ACC112 (cell line): Measurements from ENCODE around the gene ME3.

Experiments
- H2AFZ ChIP-seq: fragments of 200-600 bp; sonication (generic); one replicate; pipeline ENCODE4 v1.6.0; 2017; ENCODE audit warnings: antibody characterized with exemption, low read length; ENCODE audit not compliant: unreplicated experiment
- H3K27ac ChIP-seq: fragments of 200-600 bp; sonication (generic); 2 replicates; pipeline ENCODE4 v1.5.1; 2014; ENCODE audit warnings: low read depth, mild to moderate bottlenecking, antibody characterized with exemption, low read length, moderate library complexity
- H3K27me3 ChIP-seq: fragments of 200-600 bp; sonication (generic); 2 replicates; pipeline ENCODE4 v1.6.1; 2014; ENCODE audit warnings: mild to moderate bottlenecking, antibody characterized with exemption, low read length, moderate library complexity, mixed read lengths; ENCODE audit not compliant: insufficient read depth
- H3K36me3 ChIP-seq: fragments of 200-600 bp; sonication (generic); 2 replicates; pipeline ENCODE4 v1.6.1; 2016; ENCODE audit warnings: mild to moderate bottlenecking, antibody characterized with exemption, low read length, moderate library complexity, mixed read lengths; ENCODE audit not compliant: insufficient read depth
- H3K4me1 ChIP-seq: fragments of 200-600 bp; sonication (generic); one replicate; pipeline ENCODE4 v1.6.1; 2016; ENCODE audit warnings: low read length, mixed read lengths; ENCODE audit not compliant: insufficient read depth, unreplicated experiment, control insufficient read depth
- H3K4me3 ChIP-seq: fragments of 200-600 bp; sonication (generic); 2 replicates; pipeline ENCODE4 v1.5.1; 2014; ENCODE audit warnings: mild to moderate bottlenecking, low read depth, low read length
- H3K79me2 ChIP-seq: fragments of 200-600 bp; sonication (generic); one replicate; pipeline ENCODE4 v1.6.0; 2016; ENCODE audit warnings: low read length; ENCODE audit not compliant: control insufficient read depth, unreplicated experiment, insufficient read depth

Gene ME3

DNA sequence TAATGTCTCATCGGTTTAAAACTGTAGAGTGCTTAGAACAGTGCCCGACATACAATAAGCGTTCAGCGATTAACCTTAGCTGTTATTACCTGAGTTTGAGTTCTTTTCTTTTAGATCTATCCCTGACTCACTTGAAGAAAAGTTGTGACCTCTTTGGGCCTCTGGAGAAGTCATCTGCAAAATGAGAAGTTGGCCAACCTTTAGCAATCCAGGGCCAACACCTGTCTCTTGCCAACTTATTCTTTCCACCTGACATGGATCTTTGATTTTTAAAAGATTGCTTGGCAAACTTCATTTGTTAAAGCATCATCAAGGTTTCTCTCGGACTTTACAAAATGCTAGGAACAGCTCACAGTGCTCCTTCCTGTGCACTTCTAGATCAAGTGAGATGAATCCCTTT lies 208.5 kb downstream of the ME3 start:
- Histone ChIP-seq H2AFZ (no peak overlapping the region), H3K27me3 (no peaks in the 10 kb centered on the region), H3K36me3 (peaks cover 4% of the 10 kb centered on the region; the same call in 1 of the 2 replicates), H3K4me3 (no peak overlapping the region), H3K4me1 (peaks cover 21% of the 10 kb centered on the region), H3K79me2 (no peaks in the 10 kb centered on the region), H3K27ac (no peak overlapping the region)

GRCh38 chr11:86463120-86463519 lies 209.3 kb downstream of the ME3 start:
- H3K36me3 ChIP-seq: peaks cover 4% of the 10 kb centered on the region; the same call in 1 of the 2 replicates
- H3K4me1 ChIP-seq: peaks cover 29% of the 10 kb centered on the region

GRCh38 chr11:86461892-86462291 lies 210.5 kb downstream of the ME3 start:
- Histone ChIP-seq H3K27me3 (no peaks in the 10 kb centered on the region), H3K4me3 (no peak overlapping the region), H3K4me1 (peaks cover 30% of the 10 kb centered on the region), H3K36me3 (peaks cover 4% of the 10 kb centered on the region; the same call in 1 of the 2 replicates), H3K27ac (no peak overlapping the region), H2AFZ (no peak overlapping the region), H3K79me2 (no peaks in the 10 kb centered on the region)

More at GRCh38 chr11:86463120-86463519, 209.3 kb downstream of the ME3 start:
- Histone ChIP-seq H3K27me3 (no peaks in the 10 kb centered on the region), H2AFZ (no peak overlapping the region), H3K27ac (no peak overlapping the region), H3K79me2 (no peaks in the 10 kb centered on the region), H3K4me3 (no peak overlapping the region)

DNA sequence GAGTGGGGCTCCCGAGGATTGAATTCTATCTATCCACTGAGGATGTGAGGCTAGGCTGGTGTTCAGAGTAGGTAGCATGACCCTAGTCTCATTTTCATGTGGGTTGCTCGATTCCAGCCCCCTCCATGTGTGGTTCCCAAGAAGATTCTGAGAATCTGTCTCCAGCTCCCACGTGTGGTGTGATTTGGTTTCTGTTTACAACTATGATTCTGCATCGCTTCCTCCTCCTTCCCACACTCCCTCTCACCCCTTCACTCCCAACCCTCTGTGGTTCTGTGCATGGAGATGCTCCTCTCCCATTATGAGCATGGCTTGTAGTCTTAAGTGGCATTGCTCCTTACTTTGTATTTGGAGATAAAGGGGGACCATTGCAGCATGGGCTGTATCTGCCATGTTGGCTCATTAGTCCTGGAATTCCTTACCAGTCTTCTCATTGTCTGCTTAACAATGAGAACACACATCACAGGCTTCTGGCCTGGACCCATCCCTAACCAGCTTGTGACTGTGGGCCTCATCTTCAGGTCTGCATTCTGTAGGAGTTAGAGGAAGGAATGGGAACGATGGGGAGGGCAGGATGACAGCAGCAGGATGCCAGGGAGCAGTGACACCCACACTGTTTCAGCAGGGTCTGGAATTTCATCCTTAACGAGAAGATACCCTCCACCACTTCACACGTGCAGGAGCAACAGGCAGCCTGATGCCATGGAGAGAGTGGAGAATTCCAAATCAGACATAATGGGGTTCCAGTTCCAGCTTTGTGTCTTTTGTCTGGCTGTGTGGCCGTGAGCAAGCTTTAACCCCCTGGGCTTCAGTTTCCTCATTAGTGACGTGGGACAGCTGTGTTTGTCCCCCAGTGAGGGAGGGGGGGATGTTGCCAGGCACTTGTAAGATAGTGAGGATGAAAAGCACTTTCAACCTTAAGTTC lies 211.7 kb downstream of the ME3 start:
- H3K36me3 ChIP-seq: peaks cover 4% of the 10 kb centered on the region; the same call in 1 of the 2 replicates
- no peak overlapping the region for H3K4me3 ChIP-seq
- H3K27me3 ChIP-seq: no peaks in the 10 kb centered on the region
- H3K79me2 ChIP-seq: no peaks in the 10 kb centered on the region
- no peak overlapping the region for H2AFZ ChIP-seq
- H3K4me1 ChIP-seq: peaks cover 40% of the 10 kb centered on the region
- peak overlapping the region; percentile 80 for H3K27ac ChIP-seq

GRCh38 chr11:86459682-86460460 lies 212.5 kb downstream of the ME3 start:
- H3K27ac ChIP-seq: peak overlapping the region; percentile 80

DNA sequence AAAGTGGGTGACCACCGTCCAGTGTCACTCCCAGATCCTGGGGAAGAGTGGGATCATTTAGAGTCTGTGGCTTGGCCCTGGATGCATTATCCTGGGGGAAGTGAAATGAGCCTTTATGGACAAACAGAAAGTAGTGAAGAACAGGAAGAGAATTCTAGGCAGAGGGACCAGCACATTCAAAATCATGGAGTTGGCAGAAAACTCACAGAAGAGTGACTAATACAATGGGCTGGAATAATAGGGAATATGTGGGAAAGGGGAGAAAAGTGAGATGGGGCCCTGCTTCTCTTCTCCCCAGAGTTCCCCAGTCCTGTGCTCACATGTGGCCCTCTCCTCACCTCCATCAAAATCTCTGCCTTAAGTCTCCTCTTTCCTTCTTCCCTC lies 213.4 kb downstream of the ME3 start:
- Histone ChIP-seq H3K79me2 (no peaks in the 10 kb centered on the region), H3K27me3 (no peaks in the 10 kb centered on the region), H3K4me3 (no peak overlapping the region), H3K36me3 (no peaks in the 10 kb centered on the region), H2AFZ (no peak overlapping the region), H3K4me1 (peaks cover 43% of the 10 kb centered on the region), H3K27ac (peak overlapping the region; percentile 80)

More at GRCh38 chr11:86459682-86460460, 212.5 kb downstream of the ME3 start:
- H3K79me2 ChIP-seq: no peaks in the 10 kb centered on the region
- peaks cover 4% of the 10 kb centered on the region; the same call in 1 of the 2 replicates for H3K36me3 ChIP-seq
- peaks cover 40% of the 10 kb centered on the region for H3K4me1 ChIP-seq
- H3K4me3 ChIP-seq: no peak overlapping the region
- no peak overlapping the region for H2AFZ ChIP-seq
- H3K27me3 ChIP-seq: no peaks in the 10 kb centered on the region

DNA sequence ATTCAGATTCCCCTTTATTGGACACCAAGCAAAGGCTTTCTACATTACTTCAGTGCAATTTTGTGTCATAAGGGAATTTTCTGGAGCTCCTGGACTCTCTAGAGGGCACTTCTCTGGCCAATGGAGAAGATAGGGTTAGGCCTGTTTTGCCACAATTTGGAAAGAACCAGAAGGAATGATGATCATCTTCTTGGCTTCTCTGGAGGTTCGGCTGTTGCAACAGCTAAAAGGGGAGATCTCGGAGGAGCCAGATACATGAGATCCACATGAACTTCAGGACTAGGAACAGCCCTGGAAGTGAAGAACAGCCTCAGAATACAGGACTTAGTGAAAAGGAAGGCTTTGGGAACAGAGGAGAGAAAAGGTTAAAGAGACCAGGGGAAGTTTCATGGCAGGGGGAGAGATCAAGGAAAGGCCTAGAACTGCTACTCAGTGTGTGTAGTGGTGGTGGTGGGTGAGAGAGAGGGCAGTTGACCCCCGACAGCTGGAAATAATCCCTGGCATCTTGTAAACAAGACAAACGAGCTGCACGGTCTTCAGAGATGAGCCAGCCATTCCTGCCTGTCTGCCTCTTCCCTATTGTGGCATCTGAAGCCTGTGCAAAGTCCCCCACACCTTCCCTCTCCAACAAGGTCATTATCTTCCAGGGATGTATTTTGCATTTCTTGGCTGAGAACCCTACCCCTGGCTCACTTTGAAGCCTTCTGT lies 214.0 kb downstream of the ME3 start:
- Histone ChIP-seq H2AFZ (no peak overlapping the region), H3K4me1 (peaks cover 45% of the 10 kb centered on the region), H3K36me3 (no peaks in the 10 kb centered on the region), H3K79me2 (no peaks in the 10 kb centered on the region), H3K27me3 (no peaks in the 10 kb centered on the region), H3K4me3 (no peak overlapping the region), H3K27ac (peak overlapping the region; percentile 80)

DNA sequence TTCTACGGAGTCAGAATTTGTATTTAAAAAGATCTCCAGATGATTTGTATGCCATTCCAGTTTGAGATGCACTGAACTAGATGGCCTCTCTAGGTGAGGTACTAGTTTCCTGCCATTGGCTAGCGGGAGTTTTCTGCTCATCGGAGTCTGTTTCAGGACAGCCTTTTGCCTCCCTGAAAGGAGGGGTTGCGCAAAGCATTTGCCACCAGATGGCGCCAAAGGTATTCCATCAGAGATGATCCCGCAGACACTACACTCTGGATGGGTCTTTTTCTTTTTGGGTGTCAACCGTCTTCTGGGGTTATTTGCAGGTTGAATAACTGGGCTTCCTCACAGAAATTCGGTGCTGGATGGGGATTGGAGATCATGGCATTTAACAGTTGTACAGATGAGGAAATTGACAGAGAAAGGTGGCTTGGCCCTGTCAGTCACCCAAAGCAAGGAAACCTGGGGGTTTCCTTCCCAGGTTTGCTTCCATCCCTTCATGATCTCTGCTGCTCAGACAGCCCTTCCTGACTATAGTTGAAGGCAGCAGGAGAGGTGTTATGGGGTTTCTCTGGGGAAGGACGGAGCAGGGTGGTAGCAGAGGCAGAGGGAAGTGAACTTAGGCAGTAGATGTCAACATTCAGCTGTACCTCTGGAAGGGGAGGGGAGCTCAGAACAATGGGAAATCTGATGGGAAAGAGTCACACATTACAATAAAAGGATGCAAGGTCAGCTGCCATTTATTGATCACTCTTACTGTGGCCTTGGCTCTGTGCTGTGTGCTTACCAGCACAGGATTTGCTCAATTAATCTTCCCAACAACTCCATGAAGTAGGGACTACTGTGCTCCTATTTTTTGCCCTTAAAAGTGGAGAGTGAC lies 216.1 kb downstream of the ME3 start:
- Histone ChIP-seq H2AFZ (peak overlapping the region; percentile 54), H3K36me3 (no peaks in the 10 kb centered on the region), H3K27ac (peak overlapping the region; percentile 15; the same call in 1 of the 2 replicates), H3K79me2 (no peaks in the 10 kb centered on the region), H3K4me1 (peaks cover 45% of the 10 kb centered on the region), H3K27me3 (no peaks in the 10 kb centered on the region), H3K4me3 (no peak overlapping the region)

- H3K79me2 ChIP-seq: no peaks in the 10 kb centered on the region
- peaks cover 4% of the 10 kb centered on the region; the same call in 1 of the 2 replicates for H3K36me3 ChIP-seq
- peaks cover 19% of the 10 kb centered on the region for H3K4me1 ChIP-seq
- H2AFZ ChIP-seq: no peak overlapping the region
- no peak overlapping the region for H3K4me3 ChIP-seq
- no peak overlapping the region for H3K27ac ChIP-seq
- H3K27me3 ChIP-seq: no peaks in the 10 kb centered on the region
These were observed 219.0 kb downstream of the ME3 start for GRCh38 chr11:86453290-86454030.
